IPS-NIHi11 (cell line): ENCODE results near the gene TJP2.
"Not testable (repeated sequence)": the region's sequence is repeated elsewhere in the genome, so short reads cannot be mapped to it uniquely, and the experiment has no call there.

Source experiments
- DNase-seq: peaks from one replicate; pipeline ENCODE4 v3.0.0; 2012; ENCODE audit warnings: mixed read lengths, low spot score

The TJP2 gene

GRCh38 chr9:69158471-69158870, 15.6 kb upstream of the TJP2 start:
- no peak for DNase-seq

GRCh38 chr9:69164573-69164972, 9.5 kb upstream of the TJP2 start:
- not testable (repeated sequence) for DNase-seq

DNA sequence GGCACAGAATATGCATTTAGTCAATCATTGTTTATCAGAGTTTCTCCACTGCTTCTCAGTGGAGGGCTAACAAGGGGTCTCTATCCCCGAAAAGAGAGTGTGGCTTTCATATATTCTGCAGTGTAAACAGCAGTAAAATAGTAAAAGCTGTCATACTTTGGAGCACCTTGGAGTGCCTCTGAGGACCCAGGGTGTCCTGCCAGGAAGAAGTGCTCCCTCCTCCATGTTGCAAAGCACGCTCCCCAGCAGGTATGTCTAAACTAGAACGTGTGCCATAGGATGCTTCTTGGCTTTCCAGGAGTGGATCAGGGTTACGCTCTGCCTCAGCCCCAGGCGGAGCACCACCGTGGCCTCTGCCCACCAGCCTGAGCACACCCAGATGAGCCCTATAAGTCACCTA, 8.5 kb upstream of the TJP2 start:
- no peak for DNase-seq

DNA sequence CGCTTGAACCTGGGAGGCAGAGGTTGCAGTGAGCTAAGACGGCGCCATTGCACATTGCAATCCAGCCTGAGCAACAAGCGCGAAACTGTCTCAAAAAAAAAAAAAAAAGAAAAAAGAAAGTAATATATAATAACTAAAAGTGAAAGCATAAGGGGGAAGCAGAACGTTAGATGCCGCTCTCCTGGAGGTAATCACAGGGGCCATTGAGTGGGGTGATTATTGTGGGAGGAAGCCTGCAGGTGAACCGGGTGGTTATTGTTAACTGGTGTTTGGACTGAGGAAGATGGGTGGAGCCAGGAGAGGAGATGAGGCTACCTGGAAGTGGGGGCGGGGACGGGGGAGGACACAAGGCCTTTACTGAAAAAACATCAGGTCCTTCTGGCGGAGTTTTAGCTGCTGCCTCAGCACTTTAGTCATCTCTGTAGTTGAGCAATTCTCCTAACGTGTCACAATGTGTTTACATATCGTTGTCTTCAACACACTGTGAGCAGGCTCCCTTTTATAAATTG, 5.3 kb upstream of the TJP2 start:
- DNase-seq = peak; percentile 44

GRCh38 chr9:69170231-69170630, 3.8 kb upstream of the TJP2 start:
- DNase-seq = no peak

DNA sequence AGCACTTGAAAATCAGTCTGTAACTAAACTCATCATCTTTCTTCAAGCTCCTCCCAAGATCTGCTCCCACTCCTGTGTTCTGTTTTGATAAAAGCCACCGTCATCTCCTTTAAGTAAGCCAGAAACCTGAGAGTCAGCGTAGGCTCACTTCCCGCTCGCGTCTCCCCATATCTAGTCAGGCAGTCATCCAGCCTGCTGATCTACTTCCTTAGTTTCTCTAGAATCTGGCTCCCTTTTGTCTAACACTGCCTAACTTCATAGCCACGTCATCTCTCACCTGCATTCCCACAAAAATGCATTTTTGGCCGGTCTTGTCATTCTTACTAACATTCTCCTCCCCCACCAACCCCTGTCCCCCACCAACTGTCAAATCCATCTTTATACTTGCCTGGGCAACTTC, 3.0 kb upstream of the TJP2 start:
- no peak for DNase-seq

- DNase-seq = no peak
These were observed 2.6 kb upstream of the TJP2 start for GRCh38 chr9:69171517-69171916.

GRCh38 chr9:69172895-69173294, 1.2 kb upstream of the TJP2 start:
- no peak for DNase-seq

DNA sequence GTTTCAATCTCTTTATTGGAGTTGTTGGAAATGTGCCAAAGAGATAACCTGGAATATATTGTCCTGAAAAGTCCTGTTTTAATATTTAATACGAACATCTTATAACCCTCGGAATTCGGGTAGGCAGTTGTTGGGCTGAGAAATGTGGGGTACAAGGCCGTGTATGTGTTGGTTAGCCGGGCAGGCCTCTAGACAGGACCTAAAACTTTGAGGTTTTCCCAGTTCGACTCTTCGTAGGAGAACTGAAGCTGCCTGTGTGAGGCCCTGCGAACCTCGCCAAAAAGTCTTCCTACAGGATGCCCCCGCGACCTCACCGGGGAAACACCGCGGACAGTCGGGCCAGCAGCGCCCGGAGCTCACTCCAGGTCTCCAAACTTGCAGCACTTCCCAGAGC, 583 bp upstream of the TJP2 start:
- DNase-seq = no peak

DNA sequence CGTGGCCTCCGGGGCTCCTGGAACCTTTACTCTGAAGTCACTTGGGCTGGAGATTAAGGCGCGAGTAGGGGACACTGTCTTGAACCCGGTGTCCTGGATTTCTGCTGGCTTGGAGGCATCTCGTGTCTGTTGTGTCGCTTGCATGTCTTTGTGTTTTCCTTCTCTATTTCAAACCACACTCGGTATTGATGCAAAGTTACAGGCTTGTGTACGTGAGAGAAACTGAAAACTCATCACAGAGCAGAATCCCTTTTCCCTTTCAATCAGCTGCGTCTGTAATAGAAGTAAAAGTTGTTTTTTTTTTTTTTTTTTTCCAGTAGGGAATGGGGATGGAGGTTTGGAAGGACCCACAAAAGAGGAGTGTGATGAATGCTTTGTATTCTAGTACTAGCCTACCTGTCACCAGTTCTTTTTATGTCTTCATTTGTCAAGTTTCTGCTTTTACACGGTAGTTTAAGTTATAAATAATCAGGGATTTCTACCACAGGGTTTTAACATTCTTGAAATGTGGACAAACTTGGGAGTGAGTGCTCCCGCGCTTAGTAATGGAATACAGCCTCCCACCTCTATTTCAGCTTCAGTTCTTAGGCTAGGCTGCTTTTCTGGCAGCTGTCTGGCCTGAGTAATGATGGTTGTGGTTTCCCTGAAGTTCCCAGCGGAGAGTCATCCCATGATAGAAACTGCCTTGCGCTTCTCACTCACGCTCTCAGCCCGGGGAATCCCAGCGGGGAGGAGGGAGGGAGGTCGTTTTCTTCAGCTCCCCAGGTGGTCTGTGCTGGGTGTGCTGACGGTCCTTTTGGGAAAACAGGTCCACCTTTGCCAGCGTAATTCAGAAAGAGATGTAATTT, 763 bp downstream of the TJP2 start:
- DNase-seq = peak; percentile 38

GRCh38 chr9:69175486-69175885, 1.4 kb downstream of the TJP2 start:
- no peak for DNase-seq

GRCh38 chr9:69176471-69177171, 2.5 kb downstream of the TJP2 start:
- DNase-seq = no peak

GRCh38 chr9:69178583-69179011, 4.5 kb downstream of the TJP2 start:
- DNase-seq = no peak

- no peak for DNase-seq
These were observed 5.0 kb downstream of the TJP2 start for GRCh38 chr9:69179037-69179436.

GRCh38 chr9:69180200-69180599, 6.1 kb downstream of the TJP2 start:
- DNase-seq = no peak

- no peak for DNase-seq
These were observed 6.6 kb downstream of the TJP2 start for GRCh38 chr9:69180670-69181069.

DNA sequence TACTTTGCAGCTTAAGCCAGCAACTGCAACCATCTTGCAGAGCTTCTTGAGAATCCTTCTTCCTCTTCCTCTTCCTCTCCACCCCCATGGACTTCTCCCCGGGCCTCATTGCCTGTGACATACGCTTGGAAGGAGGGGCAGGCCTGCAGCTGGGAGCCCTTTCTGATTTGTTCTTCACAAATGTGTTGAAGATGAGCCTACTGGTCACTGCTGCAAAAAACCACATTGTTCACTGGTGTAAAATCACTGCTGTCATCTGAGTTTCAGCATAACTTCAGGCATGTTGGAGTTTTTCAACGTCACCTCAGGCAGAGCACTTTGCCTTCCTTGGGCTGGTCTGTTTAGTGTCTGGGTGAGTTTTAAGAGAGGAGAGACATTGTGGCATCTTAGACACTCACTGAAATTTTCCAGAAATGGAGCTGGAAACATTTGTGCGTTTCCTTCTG, 7.9 kb downstream of the TJP2 start:
- DNase-seq = no peak

DNA sequence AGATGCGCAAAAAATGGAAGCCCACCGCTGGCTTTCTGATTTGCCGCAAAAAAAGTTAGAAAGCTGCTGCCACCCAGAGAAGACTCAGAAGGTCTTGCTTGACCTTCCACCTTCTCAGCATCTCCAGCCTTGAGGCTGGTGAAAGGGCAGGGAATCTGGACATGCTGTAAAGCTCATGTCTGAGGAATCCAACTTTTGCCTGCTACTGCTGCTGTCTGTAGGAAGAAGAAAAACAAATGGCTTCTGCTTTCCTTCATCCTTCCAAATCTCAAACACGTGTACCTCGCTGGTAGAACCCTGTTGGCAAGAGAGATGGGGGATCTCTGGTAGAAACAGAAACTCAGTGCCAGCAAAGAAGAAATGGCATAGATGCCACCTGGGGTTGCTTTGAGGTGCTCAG, 10.2 kb downstream of the TJP2 start:
- DNase-seq = no peak

- DNase-seq = no peak
These were observed 12.9 kb downstream of the TJP2 start for GRCh38 chr9:69186841-69187611.

DNA sequence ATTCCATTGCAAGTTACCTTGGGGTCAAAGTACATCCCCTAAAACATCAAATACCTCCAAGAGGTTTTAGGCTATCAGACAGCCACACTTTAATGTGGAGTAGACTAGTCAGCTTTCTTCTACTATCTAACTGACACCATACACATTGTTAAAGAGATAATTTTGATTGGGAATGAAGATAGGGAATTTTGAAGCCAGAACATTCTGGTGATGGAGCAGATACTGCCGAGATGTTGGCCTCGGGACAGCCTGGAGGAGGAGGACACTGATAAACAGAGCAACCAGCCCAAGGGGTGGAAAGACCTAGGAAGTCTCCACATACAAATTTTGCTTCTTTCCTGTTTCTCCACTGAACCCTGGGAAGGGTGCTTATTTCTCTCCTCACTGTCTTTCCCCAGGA, 14.9 kb downstream of the TJP2 start:
- no peak for DNase-seq

GRCh38 chr9:69190086-69190862, 16.2 kb downstream of the TJP2 start:
- no peak for DNase-seq

- no peak for DNase-seq
These were observed 16.7 kb downstream of the TJP2 start for GRCh38 chr9:69190863-69191181.
